ENCODE data around the gene ALKBH3.

The ALKBH3 gene

GRCh38 chr11:43880640-43881159, at the start of gene ALKBH3:
TSS of gene ALKBH3 (plus strand) at chr11:43880831. CDS start at chr11:43882653, 1,822 bp downstream.
- peak; percentile 90 to 93 for DNase-seq

DNA sequence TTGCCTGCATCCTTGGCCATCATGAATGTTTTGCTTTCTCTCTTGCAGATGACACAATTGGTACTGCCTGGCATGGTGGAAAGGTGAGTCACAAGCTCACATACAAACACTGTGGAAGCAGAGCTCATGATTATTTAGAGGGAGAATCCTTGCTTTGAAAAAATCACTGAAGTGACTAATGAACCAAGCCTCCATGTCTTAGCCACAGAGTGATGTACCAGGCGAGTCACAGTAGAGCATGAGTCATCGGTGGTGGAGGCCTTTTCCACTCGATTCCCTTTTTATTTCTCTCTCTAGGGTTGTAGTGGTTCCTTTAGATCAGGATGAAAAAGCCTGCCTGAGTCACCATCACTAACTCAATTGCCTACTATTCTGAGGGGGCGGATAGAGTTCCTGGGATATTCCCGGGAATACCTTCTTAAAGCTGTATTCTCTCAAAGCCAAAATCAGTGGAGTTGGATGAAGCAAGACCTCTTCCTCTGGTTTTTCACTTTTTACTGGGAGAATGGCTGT, 49.6 kb upstream of the ALKBH3 start:
- peak; percentile 42 to 46 for DNase-seq

- DNase-seq = no peak
Observed at GRCh38 chr11:43832536-43832935, 48.1 kb upstream of the ALKBH3 start.

DNA sequence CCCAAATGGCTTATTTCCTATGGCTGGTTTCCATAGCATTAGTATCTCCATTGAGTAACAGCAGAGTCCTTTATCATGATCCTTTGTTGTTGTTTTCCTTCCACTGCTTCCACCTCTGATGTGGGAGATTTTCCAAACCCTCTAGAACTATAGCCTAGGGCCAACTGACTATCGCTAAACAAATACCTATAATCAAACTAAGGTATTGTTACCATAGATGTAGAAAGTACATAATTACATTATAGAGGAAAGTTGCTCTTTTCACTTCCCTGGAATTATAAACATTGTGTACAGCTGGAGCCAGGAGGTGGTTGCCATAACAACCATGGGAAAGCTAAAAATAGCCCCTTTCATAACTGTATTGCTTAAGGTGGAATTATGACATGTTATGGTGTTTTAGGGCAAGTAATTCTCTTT, 47.0 kb upstream of the ALKBH3 start:
- no peak for DNase-seq

DNA sequence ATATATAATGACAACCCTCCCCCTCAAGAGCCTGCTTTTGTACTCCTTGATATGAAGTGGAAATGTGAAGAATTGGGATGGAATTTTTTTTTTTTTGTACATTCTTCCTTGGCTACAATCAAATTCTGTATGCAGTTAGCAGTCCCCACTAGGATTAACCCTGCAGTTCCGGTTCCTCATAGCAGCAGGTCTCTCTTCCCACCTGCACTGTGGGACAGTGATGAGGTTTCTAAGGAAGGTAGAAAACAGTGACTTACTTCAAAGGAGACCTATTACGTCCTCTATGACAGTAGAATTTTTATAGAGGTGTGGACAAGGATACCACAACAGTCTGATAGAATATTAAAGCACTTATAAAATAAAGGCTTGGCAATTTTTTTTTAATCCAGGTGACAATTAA, 46.3 kb upstream of the ALKBH3 start:
- no peak for DNase-seq

GRCh38 chr11:43835104-43835503, 45.5 kb upstream of the ALKBH3 start:
- no peak for DNase-seq

GRCh38 chr11:43837879-43838278, 42.8 kb upstream of the ALKBH3 start:
- no peak for DNase-seq

- DNase-seq = no peak
Observed at GRCh38 chr11:43842021-43842420, 38.6 kb upstream of the ALKBH3 start.

DNA sequence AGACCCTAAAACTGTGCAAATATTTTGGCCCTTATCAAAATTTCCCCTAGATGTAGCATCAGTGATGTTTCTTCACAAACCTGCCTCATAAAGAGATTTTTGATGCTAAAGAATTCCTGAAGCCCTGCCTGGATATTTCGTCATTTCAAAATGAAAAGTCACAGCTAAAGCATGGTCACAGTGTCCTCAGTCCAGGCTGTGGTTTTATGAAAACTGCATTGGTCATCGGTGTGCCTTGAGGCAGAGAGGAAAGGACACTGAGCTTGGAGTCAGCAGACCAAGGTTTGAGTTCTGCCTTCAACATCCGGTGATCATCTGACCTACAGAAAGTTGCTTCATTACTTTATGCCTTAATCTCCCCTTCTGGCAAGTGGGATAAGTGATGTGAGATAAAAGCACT, 34.8 kb upstream of the ALKBH3 start:
- DNase-seq = no peak

DNA sequence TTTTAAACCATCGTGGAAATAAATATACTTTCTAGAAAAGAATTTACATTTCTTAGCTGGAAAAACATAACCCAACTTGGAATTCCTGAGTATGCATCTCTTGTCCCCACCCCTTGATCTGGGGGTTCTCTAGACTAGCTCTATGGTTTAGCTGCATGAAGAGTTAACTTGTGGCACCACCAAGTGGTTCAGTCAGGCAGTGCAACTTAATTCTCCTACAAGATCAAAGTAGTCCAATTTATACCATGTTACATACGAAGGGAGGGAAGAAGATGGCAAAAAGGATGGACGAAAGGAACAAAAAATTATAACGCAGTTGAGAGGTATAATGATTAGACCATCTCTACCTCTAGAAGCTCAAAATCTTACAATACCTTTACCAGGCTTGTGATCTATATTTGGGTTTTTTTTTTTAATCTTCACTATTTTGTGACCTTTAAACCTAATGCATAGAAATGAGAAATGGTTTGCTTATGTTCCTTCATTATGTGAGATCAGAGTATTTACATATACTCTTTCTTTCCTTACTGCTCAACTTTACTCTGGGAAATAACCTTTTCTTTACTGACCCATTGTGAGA, 28.5 kb upstream of the ALKBH3 start:
- DNase-seq = peak; percentile 24 to 63

GRCh38 chr11:43853781-43854180, 26.9 kb upstream of the ALKBH3 start:
- DNase-seq = no peak

- DNase-seq = no peak
Observed at GRCh38 chr11:43856993-43857392, 23.6 kb upstream of the ALKBH3 start.

DNA sequence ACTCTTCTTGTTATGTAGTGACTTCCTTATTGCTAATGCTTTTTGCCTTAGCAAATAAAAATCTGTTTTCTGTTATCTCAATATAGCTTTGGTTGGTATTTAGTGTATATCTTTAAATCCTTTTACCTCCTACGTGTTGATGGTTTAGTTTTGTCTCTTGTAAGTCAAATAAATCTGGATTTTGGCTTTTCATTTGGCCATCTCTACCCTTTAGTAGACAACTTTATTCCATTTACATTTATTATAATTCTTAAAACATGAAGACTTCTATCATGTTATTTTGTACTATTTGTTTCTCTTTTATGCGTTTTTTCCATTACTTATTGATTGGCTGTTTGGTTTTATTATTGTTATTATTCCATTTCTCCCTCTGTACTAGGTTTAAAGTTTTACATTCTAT, 19.5 kb upstream of the ALKBH3 start:
- DNase-seq = no peak

GRCh38 chr11:43866520-43866919, 14.1 kb upstream of the ALKBH3 start:
- no peak for DNase-seq

DNA sequence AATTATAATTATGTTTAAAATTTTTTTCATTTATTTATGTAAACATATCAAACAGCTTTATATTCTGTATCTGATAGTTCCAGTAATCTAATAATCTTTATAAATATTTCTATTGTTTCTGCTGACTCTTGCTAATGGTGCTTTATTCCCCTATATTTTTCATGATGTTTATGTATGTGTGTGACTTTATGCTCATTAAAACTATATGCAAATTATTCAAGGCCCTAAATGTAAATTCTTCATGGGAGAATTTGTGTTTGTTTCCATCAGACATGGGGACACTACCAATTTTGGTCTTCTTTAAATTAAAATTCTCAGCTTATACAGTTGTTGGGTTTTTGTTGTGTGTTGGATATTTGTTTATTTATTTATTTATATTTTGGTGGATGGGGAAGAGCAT, 13.7 kb upstream of the ALKBH3 start:
- DNase-seq = no peak

GRCh38 chr11:43868852-43869567, 11.6 kb upstream of the ALKBH3 start:
- DNase-seq = peak; percentile 20 to 36

DNA sequence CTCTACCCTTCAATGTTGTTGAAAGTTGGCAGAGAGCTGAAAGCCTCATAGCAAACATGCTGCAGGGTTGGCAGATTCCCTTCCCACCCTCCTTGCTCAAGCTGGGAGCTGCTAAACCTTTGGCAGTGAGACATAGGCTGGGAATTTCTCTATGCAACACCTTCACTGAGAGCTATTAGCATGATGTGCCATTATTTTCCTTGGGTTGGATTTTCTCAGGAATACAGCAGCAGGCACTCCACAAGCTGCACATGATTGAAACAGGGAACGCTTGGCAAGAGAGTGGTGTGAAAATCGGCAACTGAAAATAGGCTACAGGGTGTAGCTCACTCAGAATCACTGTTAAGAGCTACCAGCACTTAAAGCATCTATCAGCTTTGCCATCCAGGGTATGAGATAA, 9.6 kb upstream of the ALKBH3 start:
- DNase-seq = no peak

DNA sequence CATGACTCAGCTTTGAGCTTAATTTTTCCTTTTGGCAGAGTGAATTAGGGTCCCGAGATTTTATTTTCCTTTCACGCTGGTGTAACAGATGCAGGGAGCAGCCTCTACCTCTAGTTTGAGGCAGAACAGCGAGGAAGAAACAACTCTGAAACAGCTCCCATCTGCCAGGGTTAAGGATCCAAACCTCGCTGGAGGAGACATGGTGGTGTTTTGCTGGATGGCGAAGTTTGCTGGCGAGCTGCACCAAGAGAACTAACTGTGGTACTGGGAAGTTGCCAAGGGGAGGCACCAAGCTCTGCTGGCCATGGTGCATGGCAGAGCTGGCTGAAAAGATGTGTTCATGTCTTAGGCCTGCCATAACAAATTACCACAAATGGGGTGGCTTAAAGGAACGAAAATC, 7.6 kb upstream of the ALKBH3 start:
- no peak for DNase-seq

DNA sequence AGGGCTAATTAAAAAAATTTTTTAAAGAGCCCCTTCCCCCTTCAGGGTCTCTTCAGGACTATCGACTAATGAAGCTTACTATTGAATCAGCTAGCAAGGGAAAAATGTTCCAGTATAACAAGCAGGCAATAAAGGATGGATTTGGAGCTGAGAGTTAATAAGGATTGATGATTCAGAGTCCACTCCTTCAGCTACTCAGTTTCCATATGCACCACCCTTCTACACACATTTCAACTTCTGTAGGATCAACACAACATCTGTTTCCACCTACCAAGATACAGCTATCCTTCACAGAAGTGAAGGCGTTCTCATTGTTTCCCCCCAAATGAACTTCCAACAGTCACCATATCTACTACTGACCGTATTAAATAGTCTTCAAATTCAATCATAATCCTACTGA, 6.6 kb upstream of the ALKBH3 start:
- DNase-seq = no peak

DNA sequence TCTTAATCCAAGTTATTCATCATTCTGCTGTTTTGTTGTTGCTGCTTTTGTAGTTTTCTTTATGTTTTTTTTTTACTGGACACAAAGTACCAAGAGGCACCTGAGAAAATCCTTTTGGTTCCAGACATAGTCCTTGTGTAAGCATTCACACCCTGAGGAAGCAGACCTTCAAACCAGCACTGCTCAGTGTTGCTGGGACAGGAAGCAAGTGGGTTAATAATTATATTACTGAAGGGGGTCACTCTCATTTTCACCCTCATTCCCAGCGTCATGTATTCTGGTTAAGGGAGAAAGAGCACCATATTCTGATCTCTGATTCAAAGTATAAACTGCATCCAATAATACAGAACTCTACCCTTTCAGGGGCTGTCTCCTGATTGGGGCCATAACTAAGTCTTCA, 5.9 kb upstream of the ALKBH3 start:
- no peak for DNase-seq

GRCh38 chr11:43879789-43880639, 617 bp upstream of the ALKBH3 start:
- DNase-seq = no peak

DNA sequence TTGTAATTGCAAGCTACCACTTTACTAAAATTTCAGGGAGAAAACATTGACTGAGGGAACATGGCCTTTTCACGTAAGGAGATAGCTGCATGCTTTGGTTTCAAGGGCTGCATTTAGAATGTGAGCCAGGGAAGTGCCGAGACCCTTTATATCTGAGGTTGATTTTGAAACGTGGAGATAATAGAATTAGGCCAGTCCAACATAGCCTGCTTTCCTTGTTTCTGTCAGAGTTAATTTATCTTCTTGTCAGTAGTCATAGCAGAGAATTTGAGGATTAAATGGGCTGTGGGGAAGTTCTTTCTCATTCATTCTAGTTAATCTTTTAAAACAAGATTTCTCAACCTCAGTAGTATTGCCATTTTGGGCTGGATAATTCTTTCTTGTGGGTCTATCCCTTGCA, 12.2 kb downstream of the ALKBH3 start:
- DNase-seq = no peak

DNA sequence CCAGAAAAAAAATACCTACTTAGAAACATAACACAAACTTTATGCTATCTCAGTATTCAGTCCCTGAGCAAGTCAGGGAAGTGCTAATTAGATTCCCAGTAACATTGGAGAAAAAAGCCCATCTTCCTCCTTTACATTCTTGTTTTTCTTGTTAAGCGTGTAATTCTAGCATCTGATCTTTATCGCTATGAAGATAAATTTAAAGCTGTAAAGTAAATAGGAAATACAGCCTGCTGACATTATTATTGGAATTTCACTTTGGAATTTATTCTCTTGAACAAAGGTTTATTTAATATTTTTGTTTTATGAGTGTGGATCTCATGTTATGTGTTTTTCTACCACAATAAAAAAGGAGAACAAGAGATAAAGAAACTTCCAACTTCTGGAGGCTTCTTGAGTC, 13.9 kb downstream of the ALKBH3 start:
- no peak for DNase-seq

DNA sequence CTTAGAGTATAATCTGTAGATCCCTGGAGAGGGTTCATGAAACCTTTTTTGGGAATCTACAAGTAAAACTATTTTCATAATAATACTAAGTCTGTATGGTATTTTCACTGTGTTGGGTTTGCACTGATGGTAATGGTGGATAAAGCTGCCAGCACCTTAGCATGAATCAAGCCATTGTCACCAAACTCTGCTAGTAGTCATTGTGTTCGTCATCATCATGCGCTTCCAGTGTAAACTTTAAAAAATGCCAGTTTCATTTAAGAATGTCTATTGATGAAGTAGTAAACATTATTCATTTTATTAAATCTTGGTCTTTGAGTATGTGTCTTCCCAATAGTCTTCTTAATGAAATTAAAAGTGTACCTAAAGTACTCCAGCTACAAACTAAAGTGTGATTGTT, 15.0 kb downstream of the ALKBH3 start:
- DNase-seq = no peak
